ENCODE results near the gene BTRC. TPM values are rescaled to one million over a fixed set of nuclear protein-coding genes. Genes with fewer than 3 reads are reported as not detected.

BTRC gene
- total RNA-seq, result 35.5 and 37.0 TPM in 2 replicates
- long read RNA-seq, full-length matches to known transcripts, result 24 of 57 reads
- long read RNA-seq, partial matches to known transcripts, result 27 of 57 reads
- long read RNA-seq, other reads (novel, unspliced or antisense), result 6 of 57 reads

DNA sequence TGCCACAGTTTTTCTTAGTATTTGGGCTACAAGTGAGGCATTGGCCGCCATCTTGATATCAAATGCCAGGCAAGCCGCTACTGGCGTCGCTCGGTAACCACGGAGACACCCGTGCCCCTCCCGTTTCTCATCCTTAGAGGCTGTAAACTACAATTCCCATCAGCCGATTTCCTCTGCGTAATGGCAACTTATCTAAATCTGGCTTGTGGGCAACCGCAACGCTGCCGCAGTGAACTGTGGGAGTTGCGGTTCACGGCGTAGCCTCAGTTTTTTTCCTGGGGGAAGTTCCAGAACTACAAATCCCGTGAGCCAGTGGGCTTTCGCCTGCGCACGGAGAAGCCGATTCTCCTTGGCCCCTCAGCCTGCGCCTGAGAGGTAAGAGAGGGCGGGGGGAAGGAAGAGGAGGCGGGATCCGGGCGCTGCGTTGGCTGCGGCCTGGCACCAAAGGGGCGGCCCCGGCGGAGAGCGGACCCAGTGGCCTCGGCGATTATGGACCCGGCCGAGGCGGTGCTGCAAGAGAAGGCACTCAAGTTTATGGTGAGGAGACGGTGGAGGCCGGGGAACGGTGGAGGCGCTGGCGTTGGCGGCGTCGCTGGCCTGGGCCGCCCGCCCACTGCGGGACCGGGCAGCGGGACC lies at the start of gene BTRC:
Gene BTRC, plus strand, starts transcription at position 474 of the 636 bp plus-strand sequence. Its CDS starts 16 bp downstream, at position 490.
- Mint-ChIP-seq H3K27ac (ENCODE audit: unreplicated experiment) (peak within 1 kb of the TSS; percentile 97), H3K4me1 (peaks cover 27% of the 10 kb centered on the region), H3K27me3 (ENCODE audit: low read depth) (peaks cover 17% of the 10 kb centered on the region), H3K9me3 (no peaks in the 10 kb centered on the region), H3K4me3 (peak within 1 kb of the TSS; percentile 98), H3K36me3 (ENCODE audit: low read depth) (no peaks in the 10 kb centered on the region)
- TF ChIP-seq, protein P1, sequence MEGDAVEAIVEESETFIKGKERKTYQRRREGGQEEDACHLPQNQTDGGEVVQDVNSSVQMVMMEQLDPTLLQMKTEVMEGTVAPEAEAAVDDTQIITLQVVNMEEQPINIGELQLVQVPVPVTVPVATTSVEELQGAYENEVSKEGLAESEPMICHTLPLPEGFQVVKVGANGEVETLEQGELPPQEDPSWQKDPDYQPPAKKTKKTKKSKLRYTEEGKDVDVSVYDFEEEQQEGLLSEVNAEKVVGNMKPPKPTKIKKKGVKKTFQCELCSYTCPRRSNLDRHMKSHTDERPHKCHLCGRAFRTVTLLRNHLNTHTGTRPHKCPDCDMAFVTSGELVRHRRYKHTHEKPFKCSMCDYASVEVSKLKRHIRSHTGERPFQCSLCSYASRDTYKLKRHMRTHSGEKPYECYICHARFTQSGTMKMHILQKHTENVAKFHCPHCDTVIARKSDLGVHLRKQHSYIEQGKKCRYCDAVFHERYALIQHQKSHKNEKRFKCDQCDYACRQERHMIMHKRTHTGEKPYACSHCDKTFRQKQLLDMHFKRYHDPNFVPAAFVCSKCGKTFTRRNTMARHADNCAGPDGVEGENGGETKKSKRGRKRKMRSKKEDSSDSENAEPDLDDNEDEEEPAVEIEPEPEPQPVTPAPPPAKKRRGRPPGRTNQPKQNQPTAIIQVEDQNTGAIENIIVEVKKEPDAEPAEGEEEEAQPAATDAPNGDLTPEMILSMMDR (conservative IDR thresholded peaks at IDR 0.05), result no peak
- DNase-seq (ENCODE audit: low read depth, low spot score), result peak; percentile 89

DNA sequence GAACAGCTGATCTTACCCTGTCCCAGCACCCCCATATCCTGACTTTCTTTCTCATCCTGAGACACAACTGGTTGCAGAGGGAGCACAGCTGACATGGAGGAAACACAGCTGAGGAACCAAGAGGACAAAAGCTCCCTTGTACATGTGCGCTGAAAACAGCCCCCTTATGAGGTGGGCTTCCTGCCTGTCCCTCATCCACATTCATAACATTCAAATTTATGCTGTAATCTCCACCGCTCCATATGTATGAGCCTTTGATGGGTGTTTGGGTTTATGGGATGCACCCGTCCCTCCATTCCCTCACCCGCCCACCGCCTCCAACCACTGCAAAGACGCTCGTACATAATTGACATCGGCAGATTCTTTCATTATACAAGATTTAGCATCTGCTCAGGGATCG lies 49.6 kb upstream of the BTRC start:
- TF ChIP-seq, protein P1 (conservative IDR thresholded peaks at IDR 0.05), result no peak
- no peak for DNase-seq (ENCODE audit: low read depth, low spot score)
- H3K27ac Mint-ChIP-seq (ENCODE audit: unreplicated experiment), result peak overlapping the region; percentile 13
- H3K27me3 Mint-ChIP-seq (ENCODE audit: low read depth), result peaks cover 28% of the 10 kb centered on the region
- no peaks in the 10 kb centered on the region for H3K9me3 Mint-ChIP-seq
- no peak overlapping the region for H3K4me3 Mint-ChIP-seq
- peaks cover 32% of the 10 kb centered on the region for H3K4me1 Mint-ChIP-seq
- no peaks in the 10 kb centered on the region for H3K36me3 Mint-ChIP-seq (ENCODE audit: low read depth)

DNA sequence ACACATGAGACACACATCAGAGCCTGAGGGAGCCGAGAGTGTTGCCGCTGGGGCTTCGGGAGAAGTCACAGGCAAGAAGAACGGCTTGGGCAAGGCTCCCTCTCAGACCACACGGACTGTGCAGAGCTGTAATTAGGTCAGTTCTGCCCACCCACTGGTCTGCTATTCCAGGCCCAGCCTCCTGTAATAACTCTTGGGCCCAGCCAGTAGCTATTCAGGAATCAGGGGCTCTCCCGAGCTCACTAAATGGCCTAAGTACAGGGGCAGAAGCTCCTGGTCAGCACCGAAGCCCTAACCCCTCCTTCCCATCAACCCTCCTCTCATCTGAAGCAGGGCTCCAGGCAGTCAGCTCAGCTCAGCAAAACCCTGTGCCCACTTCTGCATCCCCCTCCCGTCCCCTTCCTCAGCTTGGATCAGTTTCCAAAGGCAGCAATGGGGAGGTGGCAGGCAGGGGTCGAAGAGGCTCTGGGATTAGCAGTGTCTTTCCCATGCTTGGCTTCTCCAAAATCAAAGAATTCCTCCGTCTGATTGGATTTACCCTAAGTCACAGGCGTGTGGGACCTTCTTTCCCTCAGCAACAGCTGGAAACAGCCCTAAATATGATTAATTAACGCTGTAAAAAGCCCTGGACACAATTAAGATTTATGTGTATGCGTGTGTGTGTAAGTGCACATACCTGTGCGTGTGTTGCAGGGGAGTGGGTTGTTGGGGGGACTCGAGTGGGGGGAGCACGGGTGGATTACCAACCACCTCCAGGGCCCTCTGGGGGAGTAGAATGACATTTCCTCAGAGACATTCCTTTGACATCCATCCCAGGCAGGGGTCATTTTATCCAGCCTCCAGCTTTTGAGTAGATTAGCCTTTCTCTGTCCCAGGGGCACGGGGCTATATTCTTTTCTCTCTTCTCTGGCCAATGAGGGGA lies 48.4 kb upstream of the BTRC start:
- Mint-ChIP-seq H3K4me1 (peaks cover 32% of the 10 kb centered on the region), H3K27me3 (ENCODE audit: low read depth) (peaks cover 32% of the 10 kb centered on the region), H3K27ac (ENCODE audit: unreplicated experiment) (no peak overlapping the region), H3K36me3 (ENCODE audit: low read depth) (no peaks in the 10 kb centered on the region), H3K4me3 (no peak overlapping the region), H3K9me3 (no peaks in the 10 kb centered on the region)
- TF ChIP-seq, protein P1 (conservative IDR thresholded peaks at IDR 0.05), result no peak
- no peak for DNase-seq (ENCODE audit: low read depth, low spot score)

DNA sequence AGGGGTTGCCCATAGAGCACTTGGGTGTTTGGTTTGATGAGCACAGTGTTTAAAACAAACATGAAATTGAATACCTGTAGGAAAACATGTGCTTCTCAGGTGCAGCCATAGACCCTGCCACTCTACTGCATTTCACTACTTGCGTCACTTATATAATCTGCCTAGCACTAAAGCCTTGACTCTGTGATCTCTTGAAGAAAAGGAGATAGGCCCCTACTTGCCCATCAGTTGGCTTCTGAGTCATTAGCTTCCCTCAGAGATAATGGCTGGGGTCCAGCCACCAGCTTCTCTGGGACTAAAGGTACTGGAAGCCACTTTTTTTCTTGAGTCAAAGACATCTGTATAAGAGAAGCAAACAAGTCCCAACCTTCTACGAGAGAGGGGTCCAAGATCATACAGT lies 45.9 kb upstream of the BTRC start:
- Mint-ChIP-seq H3K27ac (ENCODE audit: unreplicated experiment) (no peak overlapping the region), H3K27me3 (ENCODE audit: low read depth) (peaks cover 45% of the 10 kb centered on the region), H3K4me3 (no peak overlapping the region), H3K36me3 (ENCODE audit: low read depth) (no peaks in the 10 kb centered on the region), H3K4me1 (peaks cover 28% of the 10 kb centered on the region), H3K9me3 (no peaks in the 10 kb centered on the region)
- no peak for DNase-seq (ENCODE audit: low read depth, low spot score)
- TF ChIP-seq, protein P1 (conservative IDR thresholded peaks at IDR 0.05), result no peak

DNA sequence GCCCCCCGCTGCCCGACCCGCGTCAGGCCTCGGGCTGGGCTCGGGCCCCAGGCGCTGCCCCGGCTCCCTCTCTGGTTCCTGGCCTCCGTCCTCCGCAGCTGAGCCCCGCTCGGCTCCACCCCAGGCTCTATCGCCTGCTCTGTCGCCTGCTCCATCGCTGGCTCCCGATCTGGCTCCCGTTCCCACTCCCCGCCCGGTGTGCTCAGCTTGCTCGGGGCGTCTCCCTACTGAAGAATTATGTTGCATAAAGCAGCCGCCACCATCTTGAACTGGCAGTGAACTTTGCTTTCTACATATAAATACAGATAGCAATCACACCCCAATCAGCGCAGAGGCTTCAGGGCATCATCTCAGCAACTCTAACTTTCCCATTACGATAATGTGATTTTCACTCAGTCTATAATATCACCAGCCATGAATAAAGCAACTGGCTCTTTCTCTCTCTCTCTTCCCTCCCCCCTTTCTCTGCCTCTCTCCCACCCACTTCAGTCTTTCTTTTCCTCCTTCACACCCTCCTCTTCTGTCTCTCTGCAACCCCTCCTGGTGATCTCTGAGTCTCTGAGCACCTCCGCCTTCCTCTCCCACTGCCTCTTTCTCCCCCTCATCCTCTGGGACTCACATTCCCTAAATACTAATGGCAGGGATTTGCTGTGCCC lies 43.3 kb upstream of the BTRC start:
- H3K9me3 Mint-ChIP-seq, result no peaks in the 10 kb centered on the region
- H3K4me3 Mint-ChIP-seq, result no peak overlapping the region
- no peaks in the 10 kb centered on the region for H3K36me3 Mint-ChIP-seq (ENCODE audit: low read depth)

More for the DNA sequence above, 43.3 kb upstream of the BTRC start:
- H3K27ac Mint-ChIP-seq (ENCODE audit: unreplicated experiment), result no peak overlapping the region
- TF ChIP-seq, protein P1 (conservative IDR thresholded peaks at IDR 0.05), result no peak
- DNase-seq (ENCODE audit: low read depth, low spot score), result no peak
- peaks cover 49% of the 10 kb centered on the region for H3K27me3 Mint-ChIP-seq (ENCODE audit: low read depth)
- peaks cover 6% of the 10 kb centered on the region for H3K4me1 Mint-ChIP-seq

Measured in neural crest cell (in vitro differentiated cells).